HG03520 (cell line): ENCODE measurements around the gene NPAS2.

Experiments used
- ATAC-seq: cut with Tn5 transposase; IDR thresholded peaks from one replicate; pipeline ENCODE4 v1.9.1; 2021; ENCODE audit warnings: mild to moderate bottlenecking, moderate library complexity; ENCODE audit not compliant: unreplicated experiment

Gene NPAS2

GRCh38 chr2:100852999-100853908, 33.3 kb downstream of the NPAS2 start:
- ATAC-seq = no peak

- ATAC-seq = no peak
These were observed 34.2 kb downstream of the NPAS2 start for GRCh38 chr2:100853909-100854810.

GRCh38 chr2:100855084-100855483, 35.1 kb downstream of the NPAS2 start:
- no peak for ATAC-seq

- ATAC-seq = no peak
These were observed 35.7 kb downstream of the NPAS2 start for GRCh38 chr2:100855606-100856005.

- ATAC-seq = no peak
These were observed 36.8 kb downstream of the NPAS2 start for GRCh38 chr2:100856732-100857131.

GRCh38 chr2:100857341-100857740, 37.4 kb downstream of the NPAS2 start:
- no peak for ATAC-seq

- ATAC-seq = no peak
These were observed 38.0 kb downstream of the NPAS2 start for GRCh38 chr2:100857915-100858314.

GRCh38 chr2:100859902-100860301, 40.0 kb downstream of the NPAS2 start:
- ATAC-seq = no peak

GRCh38 chr2:100861340-100861739, 41.4 kb downstream of the NPAS2 start:
- ATAC-seq = no peak

- ATAC-seq = no peak
These were observed 42.1 kb downstream of the NPAS2 start for GRCh38 chr2:100862081-100862480.

- no peak for ATAC-seq
These were observed 46.0 kb downstream of the NPAS2 start for GRCh38 chr2:100865816-100866460.

GRCh38 chr2:100868083-100868482, 48.1 kb downstream of the NPAS2 start:
- ATAC-seq = no peak

- no peak for ATAC-seq
These were observed 49.2 kb downstream of the NPAS2 start for GRCh38 chr2:100869120-100869519.

- no peak for ATAC-seq
These were observed 51.0 kb downstream of the NPAS2 start for GRCh38 chr2:100870652-100871531.

- ATAC-seq = no peak
These were observed 55.7 kb downstream of the NPAS2 start for GRCh38 chr2:100875516-100876230.

GRCh38 chr2:100876231-100876860, 56.4 kb downstream of the NPAS2 start:
- no peak for ATAC-seq

GRCh38 chr2:100877555-100877954, 57.6 kb downstream of the NPAS2 start:
- no peak for ATAC-seq

GRCh38 chr2:100878000-100878791, 58.3 kb downstream of the NPAS2 start:
- no peak for ATAC-seq
